Endodermal cell (in vitro differentiated cells): ENCODE measurements around the gene MESP1. TPM values are rescaled to one million over a fixed set of nuclear protein-coding genes. Genes with fewer than 3 reads are reported as not detected.
A peak's percentile ranks its signal among the peaks of the same experiment; 100 is the strongest.

Experiments used
- DNase-seq: peaks from one replicate; pipeline ENCODE4 v3.0.0-alpha.2; 2017
- H3K27ac ChIP-seq: 2 replicates; pipeline ENCODE4 v1.5.1; 2013; ENCODE audit warnings: mild to moderate bottlenecking, low read depth, low read length, moderate library complexity
- H3K27me3 ChIP-seq: 2 replicates; pipeline ENCODE4 v1.6.1; 2013; ENCODE audit warnings: mild to moderate bottlenecking, low read length, moderate library complexity; ENCODE audit not compliant: insufficient read depth, control insufficient read depth, poor library complexity, severe bottlenecking
- H3K36me3 ChIP-seq: 2 replicates; pipeline ENCODE4 v1.7.0; 2013; ENCODE audit warnings: mild to moderate bottlenecking, low read length, moderate library complexity; ENCODE audit not compliant: control insufficient read depth, insufficient read depth
- H3K4me1 ChIP-seq: one replicate; pipeline ENCODE4 v1.7.0; 2013; ENCODE audit warnings: low read length; ENCODE audit not compliant: control insufficient read depth, insufficient read depth
- H3K4me3 ChIP-seq: 2 replicates; pipeline ENCODE4 v1.5.1; 2013; ENCODE audit warnings: mild to moderate bottlenecking, low read length, moderate library complexity
- H3K9ac ChIP-seq: 2 replicates; pipeline ENCODE4 v1.6.1; 2013; ENCODE audit warnings: mild to moderate bottlenecking, low read length, moderate library complexity; ENCODE audit not compliant: poor library complexity, severe bottlenecking; ENCODE audit errors: extremely low read depth
- H3K9me3 ChIP-seq: 2 replicates; pipeline ENCODE4 v1.6.1; 2013; ENCODE audit warnings: mild to moderate bottlenecking, low read length, moderate library complexity; ENCODE audit not compliant: control insufficient read depth
- H3K27ac Mint-ChIP-seq: 2 replicates; pipeline ENCODE4 v1.8.0; 2020; ENCODE audit warnings: mixed read lengths
- H3K27me3 Mint-ChIP-seq: 2 replicates; pipeline ENCODE4 v1.8.0; 2021; ENCODE audit warnings: mild to moderate bottlenecking, mixed read lengths; ENCODE audit not compliant: insufficient read depth
- H3K36me3 Mint-ChIP-seq: 2 replicates; pipeline ENCODE4 v1.8.0; 2020; ENCODE audit warnings: low read depth, mixed read lengths
- H3K4me1 Mint-ChIP-seq: 2 replicates; pipeline ENCODE4 v1.8.0; 2020; ENCODE audit warnings: mixed read lengths
- H3K4me3 Mint-ChIP-seq: 2 replicates; pipeline ENCODE4 v1.8.0; 2020; ENCODE audit warnings: mild to moderate bottlenecking, moderate library complexity, mixed read lengths
- H3K9me3 Mint-ChIP-seq: 2 replicates; pipeline ENCODE4 v1.8.0; 2020; ENCODE audit warnings: mild to moderate bottlenecking, mixed read lengths
- CTCF ChIP-seq: fragments of 200-600 bp; sonication (generic); conservative IDR thresholded peaks from 2 replicates; pipeline ENCODE4 v1.5.0; 2021; ENCODE audit warnings: antibody characterized with exemption, mild to moderate bottlenecking
- WGBS, 2 experiments: methylation state at CpG; one replicate each; pipeline versions ENCODE4 v1.1.5 to v1.1.7; 2013; ENCODE audit warnings: missing lambda C conversion rate in 2 of 2, mixed read lengths in 1 of 2; ENCODE audit not compliant: insufficient coverage in 1 of 2, insufficient read length in 1 of 2; 5-methylcytosine and 5-hydroxymethylcytosine counted together
- total RNA-seq, 2 donors: library from RNA; stranded (reverse); fragmentation: NEBNext Ultra II Directional in 1 of 2; extraction: Animal tissue kit (Norgen Biotek cat#: 25700) in 1 of 2; gene quantifications; 2 replicates in 1 of 2; 3 replicates in 1 of 2; pipeline ENCODE4 v1.2.1, GENCODE V29; 2021

The MESP1 gene
- total RNA-seq, 2 donors from 2014 or later = 0.22 TPM; not detected in 1

DNA sequence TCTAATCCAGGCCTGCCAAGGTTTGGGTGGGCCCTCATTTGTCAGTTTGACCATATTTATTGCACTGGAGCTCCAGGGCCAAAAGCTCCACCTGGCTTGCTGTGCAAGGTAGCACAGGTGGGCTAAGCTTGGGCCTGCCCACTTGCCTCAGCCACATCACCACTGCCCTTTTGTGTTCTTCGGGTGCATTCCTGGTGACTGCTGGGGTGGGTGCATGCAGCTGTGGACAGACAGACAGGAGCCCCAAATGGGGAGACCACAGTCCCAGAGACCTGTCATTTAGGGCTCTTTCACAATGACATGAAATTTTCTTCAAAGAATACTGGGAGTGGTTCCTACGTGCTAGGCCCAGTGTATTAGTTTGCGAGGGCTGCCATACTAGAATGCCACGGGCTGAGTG is 27.8 kb upstream of the MESP1 start:
- H3K27ac Mint-ChIP-seq = no peak overlapping the region
- TF ChIP-seq CTCF = no peak
- H3K9me3 Mint-ChIP-seq = no peaks in the 10 kb centered on the region
- peaks cover 34% of the 10 kb centered on the region for H3K27me3 ChIP-seq
- H3K36me3 ChIP-seq = no peaks in the 10 kb centered on the region
- H3K9me3 ChIP-seq = no peaks in the 10 kb centered on the region
- 95 to 100% methylated on average over 4 of the region's 4 CpGs for WGBS, 2 experiments
- H3K4me1 Mint-ChIP-seq = peaks cover 14% of the 10 kb centered on the region
- H3K4me3 ChIP-seq = no peak overlapping the region
- no peaks in the 10 kb centered on the region for H3K4me1 ChIP-seq
- no peaks in the 10 kb centered on the region for H3K36me3 Mint-ChIP-seq
- no peak for DNase-seq
- H3K9ac ChIP-seq = no peak overlapping the region
- H3K27ac ChIP-seq = no peak overlapping the region
- H3K27me3 Mint-ChIP-seq = peaks cover 62% of the 10 kb centered on the region
- no peak overlapping the region for H3K4me3 Mint-ChIP-seq

- TF ChIP-seq CTCF = no peak
- H3K4me1 ChIP-seq = no peaks in the 10 kb centered on the region
- DNase-seq = no peak
- 92 to 100% methylated on average over 6 to 10 of the region's 10 CpGs for WGBS, 2 experiments
- H3K27me3 ChIP-seq = peaks cover 34% of the 10 kb centered on the region
- H3K9me3 ChIP-seq = no peaks in the 10 kb centered on the region
- H3K36me3 Mint-ChIP-seq = no peaks in the 10 kb centered on the region
- H3K9me3 Mint-ChIP-seq = no peaks in the 10 kb centered on the region
- no peak overlapping the region for H3K27ac ChIP-seq
- no peak overlapping the region for H3K9ac ChIP-seq
- H3K4me3 ChIP-seq = no peak overlapping the region
- H3K4me1 Mint-ChIP-seq = peaks cover 6% of the 10 kb centered on the region
- H3K27ac Mint-ChIP-seq = no peak overlapping the region
- H3K27me3 Mint-ChIP-seq = peaks cover 62% of the 10 kb centered on the region
- no peaks in the 10 kb centered on the region for H3K36me3 ChIP-seq
- H3K4me3 Mint-ChIP-seq = no peak overlapping the region
These were observed 26.8 kb upstream of the MESP1 start for GRCh38 chr15:89777782-89778380.

DNA sequence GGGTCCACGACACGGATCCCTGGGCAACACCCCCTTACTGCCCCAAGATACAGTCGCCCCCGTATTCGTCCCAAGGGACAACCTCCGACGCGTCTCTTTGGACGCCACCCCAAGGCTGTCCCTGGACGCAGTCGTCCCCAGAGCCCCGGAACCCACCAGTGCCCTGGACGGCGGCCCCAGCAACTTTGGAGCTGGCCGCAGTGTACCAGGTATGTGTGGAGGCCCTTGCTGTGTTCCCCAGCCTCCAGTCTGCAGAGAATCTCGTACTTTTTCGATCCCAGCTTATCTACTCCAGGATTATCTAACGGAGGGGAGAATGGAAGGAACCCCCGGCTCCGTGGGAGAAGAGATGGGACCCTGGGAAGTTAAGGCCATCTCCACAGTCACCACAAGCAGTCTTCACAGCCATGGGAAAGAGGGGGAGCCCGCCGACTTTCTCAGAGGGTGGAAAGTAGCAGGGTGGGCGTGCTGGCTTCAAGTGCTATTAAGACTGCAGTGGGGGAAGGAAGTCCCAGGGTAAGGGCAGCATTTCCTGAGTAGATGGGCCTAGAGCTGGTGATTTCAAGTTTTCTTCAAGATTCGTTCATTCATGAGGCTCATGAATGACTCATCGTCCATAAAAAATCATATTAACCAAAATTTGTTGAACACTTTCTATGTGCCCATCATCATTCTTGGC is 26.2 kb upstream of the MESP1 start:
- H3K4me1 Mint-ChIP-seq = peaks cover 3% of the 10 kb centered on the region
- Histone ChIP-seq H3K27me3 (peaks cover 34% of the 10 kb centered on the region), H3K4me1 (no peaks in the 10 kb centered on the region), H3K9ac (no peak overlapping the region), H3K9me3 (no peaks in the 10 kb centered on the region), H3K36me3 (no peaks in the 10 kb centered on the region), H3K27ac (no peak overlapping the region), H3K4me3 (no peak overlapping the region)
- no peak for DNase-seq
- no peaks in the 10 kb centered on the region for H3K9me3 Mint-ChIP-seq
- H3K4me3 Mint-ChIP-seq = peak overlapping the region; percentile 37
- no peak for TF ChIP-seq CTCF
- no peaks in the 10 kb centered on the region for H3K36me3 Mint-ChIP-seq
- peaks cover 62% of the 10 kb centered on the region for H3K27me3 Mint-ChIP-seq
- 90 to 91% methylated on average over 21 to 25 of the region's 25 CpGs for WGBS, 2 experiments
- no peak overlapping the region for H3K27ac Mint-ChIP-seq
